Coronary artery (tissue), 2 donors: ENCODE measurements around the gene EOLA1.
A peak's percentile ranks its signal among the peaks of the same experiment; 100 is the strongest.
"Not testable (repeated sequence)": the region's sequence is repeated elsewhere in the genome, so short reads cannot be mapped to it uniquely, and the experiment has no call there.

Experiments used
- DNase-seq: peaks from one replicate; pipeline ENCODE4 v3.0.0-alpha.2; 2017; ENCODE audit warnings: low spot score
- H3K27ac ChIP-seq, 2 donors: fragments of 200-600 bp; sonication (generic); one replicate each; pipeline ENCODE4 v1.5.1; 2016 to 2019
- H3K4me3 ChIP-seq: fragments of 200-600 bp; sonication (generic); 2 replicates; pipeline ENCODE4 v1.5.1; 2016; ENCODE audit warnings: mild to moderate bottlenecking, moderate library complexity
- CTCF ChIP-seq: fragments of 200-600 bp; sonication (generic); IDR thresholded peaks from one replicate; pipeline ENCODE4 v1.5.1; 2019; ENCODE audit warnings: antibody characterized with exemption

The EOLA1 gene

GRCh38 chrX:149497626-149498025 lies 43.2 kb upstream of the EOLA1 start:
- Histone ChIP-seq H3K4me3 (no peak overlapping the region), H3K27ac (no peak overlapping the region)
- no peak for TF ChIP-seq CTCF
- DNase-seq: no peak

GRCh38 chrX:149498767-149499166 lies 42.0 kb upstream of the EOLA1 start:
- no peak for TF ChIP-seq CTCF
- Histone ChIP-seq H3K4me3 (no peak overlapping the region), H3K27ac (no peak overlapping the region)
- no peak for DNase-seq

GRCh38 chrX:149499766-149500165 lies 41.0 kb upstream of the EOLA1 start:
- no peak for DNase-seq
- Histone ChIP-seq H3K4me3 (no peak overlapping the region), H3K27ac (no peak overlapping the region)
- TF ChIP-seq CTCF: no peak

GRCh38 chrX:149502923-149503322 lies 37.9 kb upstream of the EOLA1 start:
- not testable (repeated sequence) for H3K4me3 ChIP-seq
- DNase-seq: peak; percentile 35
- H3K27ac ChIP-seq: peak overlapping the region in 1 of 2 donors; percentile 6

DNA sequence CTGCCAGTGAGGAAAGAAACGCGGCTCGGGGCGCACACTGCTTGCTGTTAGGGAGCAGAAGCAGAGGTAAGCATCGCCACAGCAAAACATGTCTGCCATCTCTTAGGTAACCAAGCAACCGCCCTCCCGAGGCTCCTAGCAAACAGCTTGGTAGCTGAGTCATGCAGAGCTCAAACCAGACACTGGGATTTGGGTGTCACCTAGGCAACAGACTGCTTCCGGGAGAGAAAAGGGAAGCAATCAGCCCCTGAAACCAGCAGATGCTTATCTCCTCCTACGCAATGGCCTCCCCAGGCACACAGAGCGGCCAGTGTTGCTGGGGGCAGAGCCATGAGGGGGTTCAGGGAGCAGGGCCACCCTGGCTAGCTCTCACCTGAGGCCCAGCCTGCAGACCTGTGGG lies 37.4 kb upstream of the EOLA1 start:
- not testable (repeated sequence) for DNase-seq
- H3K27ac ChIP-seq: peak overlapping the region in 1 of 2 donors; percentile 85

DNA sequence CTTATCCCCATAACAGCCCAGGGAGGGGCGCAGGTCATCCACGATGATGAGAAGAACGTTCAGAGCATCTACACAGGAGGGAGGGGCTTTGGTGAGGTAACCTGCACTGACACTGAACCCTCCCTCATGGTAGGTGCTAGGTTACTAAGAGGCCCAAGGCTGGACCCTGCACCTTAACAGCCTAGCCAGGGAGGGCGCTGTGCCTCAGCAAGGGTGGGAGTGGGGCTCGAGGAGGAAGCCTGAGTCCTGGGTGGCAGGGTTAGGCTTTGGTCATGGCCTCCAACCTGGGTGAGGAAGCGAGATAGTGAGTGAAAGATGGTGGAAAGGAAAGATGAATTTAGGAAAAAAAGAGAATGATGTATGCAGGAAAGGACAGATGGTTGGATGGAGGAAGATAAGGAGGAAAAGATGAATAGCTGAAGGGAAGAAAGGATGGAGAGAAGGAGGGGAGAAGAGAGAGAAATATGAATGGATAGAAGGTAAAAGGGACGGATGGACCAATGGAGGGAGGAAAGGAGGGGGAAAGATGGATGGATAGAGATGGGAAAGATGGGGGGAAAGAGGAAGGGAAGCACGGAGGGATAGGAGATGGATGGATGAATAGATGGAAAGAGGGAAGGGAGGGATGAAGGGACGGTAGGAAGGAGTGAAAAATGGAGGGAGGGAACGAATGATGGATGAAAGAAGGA lies 36.4 kb upstream of the EOLA1 start:
- Histone ChIP-seq H3K4me3 (peak overlapping the region; percentile 73), H3K27ac (peak overlapping the region; percentile 77 to 85)
- no peak for TF ChIP-seq CTCF
- DNase-seq: no peak

More for the DNA sequence above, 37.4 kb upstream of the EOLA1 start:
- H3K4me3 ChIP-seq: peak overlapping the region; percentile 73

DNA sequence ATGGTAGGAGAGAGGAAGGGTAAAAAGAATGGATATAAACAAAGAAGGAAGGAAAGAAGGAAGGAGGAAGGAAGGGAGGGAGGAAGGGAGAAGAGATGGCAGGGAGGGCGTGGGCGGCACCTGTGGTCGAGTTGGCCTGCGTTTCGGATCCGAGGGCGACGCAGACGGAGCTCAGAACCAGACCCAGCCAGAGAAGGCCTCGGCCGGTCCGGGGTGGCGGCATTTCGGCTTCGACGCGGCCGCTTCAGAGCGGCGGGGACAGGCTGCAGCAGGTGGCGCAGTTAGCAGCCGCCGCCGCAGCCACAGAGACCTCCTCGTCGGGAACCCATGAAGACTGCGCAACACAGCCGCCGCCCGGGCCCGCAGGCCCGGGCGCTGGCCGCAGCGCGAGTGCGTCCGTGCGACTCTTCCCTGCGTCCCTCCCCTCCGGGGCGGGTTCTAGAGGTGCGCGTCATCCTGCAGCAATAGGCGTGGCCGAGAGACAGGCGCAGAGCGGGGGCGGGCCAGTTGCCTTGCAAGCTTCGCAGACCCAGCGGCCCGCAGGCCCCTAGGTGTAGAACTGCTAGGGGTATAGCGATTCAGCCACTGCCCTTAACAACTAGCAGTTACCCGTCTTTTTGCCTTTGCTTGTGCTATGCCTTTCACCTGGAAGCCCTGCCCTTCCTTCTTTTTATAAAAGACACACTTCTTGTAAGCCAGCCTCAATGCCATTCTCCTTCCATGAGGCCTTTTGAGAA lies 35.7 kb upstream of the EOLA1 start, which contains the start of gene IDS:
Gene IDS (minus strand): TSS at position 392 of the 737 bp plus-strand sequence. CDS start 169 bp downstream, at position 223.
- H3K4me3 ChIP-seq: peak within 1 kb of the TSS; percentile 73
- peak; percentile 91 for DNase-seq
- no peak for TF ChIP-seq CTCF
- H3K27ac ChIP-seq: peak within 1 kb of the TSS; percentile 77 to 85

- Histone ChIP-seq H3K4me3 (peak overlapping the region; percentile 73), H3K27ac (peak overlapping the region; percentile 77 to 85)
- DNase-seq: no peak
- TF ChIP-seq CTCF: no peak
Measured at GRCh38 chrX:149505671-149506070, 35.1 kb upstream of the EOLA1 start.
